Erythroblast (primary cell): Measurements from ENCODE around the gene LRRC75B.

Experiments
- GATA1 ChIP-seq: IDR thresholded peaks from 2 replicates; pipeline ENCODE4 v1.6.1; 2011; ENCODE audit warnings: low read depth, mild to moderate bottlenecking, control low read depth, low read length, moderate library complexity
- POLR2A ChIP-seq: IDR thresholded peaks from 2 replicates; pipeline ENCODE4 v1.6.1; 2011; ENCODE audit warnings: mild to moderate bottlenecking, low read length

- TF ChIP-seq POLR2A (no peak), GATA1 (no peak)
Measured at GRCh38 chr22:24587948-24588347, 4.9 kb downstream of the LRRC75B start.
